Thyroid gland (tissue), 4 donors: ENCODE data around the gene UBXN7. TPM values are rescaled to one million over a fixed set of nuclear protein-coding genes. Genes with fewer than 3 reads are reported as not detected.
"Not testable (repeated sequence)": the region's sequence is repeated elsewhere in the genome, so short reads cannot be mapped to it uniquely, and the experiment has no call there.

Source experiments
- DNase-seq, 2 donors: peaks; one replicate each; pipeline ENCODE4 v3.0.0-alpha.2; 2019
- H3K27ac ChIP-seq, 3 donors: fragments of 200-600 bp; sonication (generic); 1 replicate in 2 of 3; 2 replicates in 1 of 3; pipeline ENCODE4 v1.5.1; 2016 to 2019; ENCODE audit warnings: mild to moderate bottlenecking in 1 of 3, moderate library complexity in 1 of 3
- H3K27me3 ChIP-seq: fragments of 200-600 bp; sonication (generic); one replicate; pipeline ENCODE4 v1.5.1; 2019
- H3K36me3 ChIP-seq, 2 donors: fragments of 200-600 bp; sonication (generic); one replicate each; pipeline ENCODE4 v1.5.1; 2016 to 2019
- H3K4me1 ChIP-seq, 2 donors: fragments of 200-600 bp; sonication (generic); one replicate each; pipeline ENCODE4 v1.5.1; 2017 to 2019
- H3K4me3 ChIP-seq, 3 donors: fragments of 200-600 bp; sonication (generic); replicated peaks in 1 of 3; 1 replicate in 2 of 3; 2 replicates in 1 of 3; pipeline ENCODE4 v1.5.1; 2016; ENCODE audit warnings: mild to moderate bottlenecking in 1 of 3
- H3K9me3 ChIP-seq: fragments of 200-600 bp; sonication (generic); one replicate; pipeline ENCODE4 v1.5.1; 2017
- CTCF ChIP-seq, 6 experiments: fragments of 200-600 bp in 3 of 6; fragments of 450-650 bp in 3 of 6; sonication (generic) in 3 of 6; IDR thresholded peaks; one replicate each; pipeline ENCODE4 v1.5.1; 2016 to 2019; ENCODE audit warnings: antibody characterized with exemption in 6 of 6, mild to moderate bottlenecking in 2 of 6, inconsistent platforms in 1 of 6, moderate library complexity in 1 of 6
- POLR2A ChIP-seq, 2 donors: fragments of 450-650 bp; IDR thresholded peaks; one replicate each; pipeline ENCODE4 v1.6.1; 2017; ENCODE audit warnings: antibody characterized with exemption in 2 of 2, mild to moderate bottlenecking in 2 of 2, moderate library complexity in 1 of 2
- WGBS, 2 donors: methylation state at CpG; one replicate each; pipeline ENCODE4 v1.1.5; 2017; 5-methylcytosine and 5-hydroxymethylcytosine counted together
- intact Hi-C: fragments of 100-400 bp; cut with DNase I; formaldehyde crosslinking; loops from one replicate; pipeline ENCODE4 v1.15.1; 2023
- total RNA-seq, 4 donors: library from RNA; depleted of rRNA; stranded (reverse); fragments of >200 nt; gene quantifications; one replicate each; pipeline ENCODE4 v1.2.3, GENCODE V29; 2016

Gene UBXN7
- total RNA-seq, 4 donors from 2014 or later: 16.8 to 38.4 (median 23.2) TPM

DNA sequence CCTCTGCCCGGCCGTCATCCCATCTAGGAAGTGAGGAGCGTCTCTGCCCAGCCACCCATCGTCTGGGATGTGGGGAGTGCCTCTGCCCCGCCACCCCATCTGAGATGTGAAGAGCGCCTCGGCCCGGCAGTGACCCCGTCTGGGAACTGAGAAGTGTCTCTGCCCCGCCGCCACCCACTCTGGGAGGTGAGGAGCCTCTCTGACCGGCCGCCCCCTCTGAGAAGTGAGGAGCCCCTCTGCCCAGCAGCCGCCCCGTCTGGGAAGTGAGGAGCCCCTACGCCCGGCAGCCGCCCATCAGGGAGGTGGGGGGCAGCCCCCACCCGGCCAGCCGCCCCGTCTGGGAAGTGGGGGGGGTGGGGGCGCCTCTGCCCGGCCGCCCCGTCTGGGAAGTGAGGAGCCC is 46.8 kb downstream of the UBXN7 start:
- intact Hi-C loops, H3K4me1 ChIP-seq, H3K36me3 ChIP-seq, H3K27me3 ChIP-seq, H3K9me3 ChIP-seq, H3K27ac ChIP-seq, H3K4me3 ChIP-seq, DNase-seq: not testable (repeated sequence)
- WGBS, 2 donors: 97 to 98% methylated on average over 12 to 17 of the region's 25 CpGs

- H3K4me3 ChIP-seq: no peak overlapping the region
- peaks cover 0 to 6% of the 10 kb centered on the region in 2 donors for H3K36me3 ChIP-seq
- intact Hi-C loops: no loop called here
- no peaks in the 10 kb centered on the region for H3K9me3 ChIP-seq
- WGBS, 2 donors: 80 to 83% methylated on average over 3 of the region's 3 CpGs
- no peak for DNase-seq
- no peaks in the 10 kb centered on the region for H3K4me1 ChIP-seq
- H3K27me3 ChIP-seq: no peaks in the 10 kb centered on the region
- no peak for TF ChIP-seq POLR2A (IDR thresholded peaks at IDR 0.05)
- no peak for TF ChIP-seq CTCF (IDR thresholded peaks at IDR 0.05)
- H3K27ac ChIP-seq: no peak overlapping the region
Observed at GRCh38 chr3:196378146-196378841, 53.9 kb downstream of the UBXN7 start.

- TF ChIP-seq POLR2A (IDR thresholded peaks at IDR 0.05): no peak
- no peak for TF ChIP-seq CTCF (IDR thresholded peaks at IDR 0.05)
- Histone ChIP-seq H3K9me3 (no peaks in the 10 kb centered on the region), H3K27me3 (no peaks in the 10 kb centered on the region), H3K27ac (no peak overlapping the region), H3K4me3 (no peak overlapping the region), H3K4me1 (no peaks in the 10 kb centered on the region), H3K36me3 (peaks cover 0 to 6% of the 10 kb centered on the region in 2 donors)
- WGBS, 2 donors: 82 to 89% methylated on average over 5 of the region's 5 CpGs
- intact Hi-C loops: no loop called here
- no peak for DNase-seq
Observed at GRCh38 chr3:196377321-196377720, 54.9 kb downstream of the UBXN7 start.

DNA sequence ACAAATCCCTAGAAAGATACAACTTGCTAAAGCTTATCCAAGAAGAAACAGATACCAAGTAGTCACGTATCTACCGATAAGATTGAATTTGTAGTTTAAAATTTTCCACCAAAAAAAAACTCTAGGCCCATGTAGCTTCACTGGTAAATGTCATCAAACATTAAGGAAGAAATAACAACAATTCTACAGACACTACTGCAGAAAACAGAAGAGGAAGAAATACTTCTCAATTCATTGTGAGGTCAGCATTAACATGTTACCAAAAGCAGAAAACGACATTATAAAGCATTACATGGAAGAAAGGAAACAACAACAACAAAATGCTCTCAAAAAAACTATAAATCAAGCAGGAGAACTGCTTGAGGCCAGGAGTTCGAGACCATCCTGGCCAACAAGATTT is 66.5 kb downstream of the UBXN7 start:
- intact Hi-C loops: no loop called here
- no peak overlapping the region for H3K4me3 ChIP-seq
- no peak overlapping the region for H3K27ac ChIP-seq
- WGBS, 2 donors: 93 to 94% methylated on average over 4 of the region's 4 CpGs
- no peaks in the 10 kb centered on the region for H3K4me1 ChIP-seq
- no peaks in the 10 kb centered on the region for H3K9me3 ChIP-seq
- H3K36me3 ChIP-seq: peaks cover 27 to 45% of the 10 kb centered on the region in 2 donors
- H3K27me3 ChIP-seq: no peaks in the 10 kb centered on the region
- TF ChIP-seq CTCF (IDR thresholded peaks at IDR 0.05) (no peak), POLR2A (IDR thresholded peaks at IDR 0.05) (no peak)
- no peak for DNase-seq

- H3K9me3 ChIP-seq: no peaks in the 10 kb centered on the region
- DNase-seq: no peak
- no peaks in the 10 kb centered on the region for H3K4me1 ChIP-seq
- H3K27ac ChIP-seq: no peak overlapping the region
- TF ChIP-seq POLR2A (IDR thresholded peaks at IDR 0.05) (no peak), CTCF (IDR thresholded peaks at IDR 0.05) (no peak)
- H3K27me3 ChIP-seq: no peaks in the 10 kb centered on the region
- intact Hi-C loops: no loop called here
- H3K36me3 ChIP-seq: peaks cover 43 to 52% of the 10 kb centered on the region in 2 donors
- 94 to 96% methylated on average over 7 of the region's 7 CpGs for WGBS, 2 donors
- no peak overlapping the region for H3K4me3 ChIP-seq
Observed at GRCh38 chr3:196360586-196360985, 71.6 kb downstream of the UBXN7 start.

- H3K27me3 ChIP-seq, H3K4me1 ChIP-seq, H3K4me3 ChIP-seq, DNase-seq, H3K27ac ChIP-seq, intact Hi-C loops, H3K9me3 ChIP-seq: not testable (repeated sequence)
- 94 to 100% methylated on average over 4 of the region's 4 CpGs for WGBS, 2 donors
- H3K36me3 ChIP-seq: peaks cover 42 to 57% of the 10 kb centered on the region in 2 donors
Observed at GRCh38 chr3:196358540-196358939, 73.7 kb downstream of the UBXN7 start.
